GM12873 (cell line): ENCODE data around the gene VPS51.

ENCODE experiments used
- CTCF ChIP-seq: IDR thresholded peaks from 2 replicates; pipeline ENCODE4 v1.5.1; 2012; ENCODE audit warnings: low read depth, mild to moderate bottlenecking, moderate library complexity, low read length, control low read depth; ENCODE audit not compliant: insufficient read depth; ENCODE audit errors: missing control alignments

VPS51 gene

GRCh38 chr11:65131417-65131776, 35.4 kb downstream of the VPS51 start:
- no peak for TF ChIP-seq CTCF

DNA sequence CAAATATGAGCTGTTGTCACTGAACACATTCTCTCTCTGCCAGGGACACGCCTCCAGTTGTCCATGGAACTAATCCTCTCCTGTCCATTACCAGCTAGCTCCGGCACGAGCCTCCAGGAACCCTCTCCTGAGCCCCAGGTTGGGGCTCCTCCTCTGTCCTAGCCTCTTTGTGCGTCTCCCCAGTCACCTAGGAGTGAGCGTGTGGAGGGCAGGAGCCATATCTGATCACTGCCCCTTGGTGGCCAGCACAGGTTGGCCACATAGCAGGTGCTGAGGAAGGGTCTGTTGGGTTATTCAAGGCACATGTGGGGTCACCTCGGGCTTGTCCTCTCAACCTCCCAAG, 35.9 kb downstream of the VPS51 start:
- no peak for TF ChIP-seq CTCF

DNA sequence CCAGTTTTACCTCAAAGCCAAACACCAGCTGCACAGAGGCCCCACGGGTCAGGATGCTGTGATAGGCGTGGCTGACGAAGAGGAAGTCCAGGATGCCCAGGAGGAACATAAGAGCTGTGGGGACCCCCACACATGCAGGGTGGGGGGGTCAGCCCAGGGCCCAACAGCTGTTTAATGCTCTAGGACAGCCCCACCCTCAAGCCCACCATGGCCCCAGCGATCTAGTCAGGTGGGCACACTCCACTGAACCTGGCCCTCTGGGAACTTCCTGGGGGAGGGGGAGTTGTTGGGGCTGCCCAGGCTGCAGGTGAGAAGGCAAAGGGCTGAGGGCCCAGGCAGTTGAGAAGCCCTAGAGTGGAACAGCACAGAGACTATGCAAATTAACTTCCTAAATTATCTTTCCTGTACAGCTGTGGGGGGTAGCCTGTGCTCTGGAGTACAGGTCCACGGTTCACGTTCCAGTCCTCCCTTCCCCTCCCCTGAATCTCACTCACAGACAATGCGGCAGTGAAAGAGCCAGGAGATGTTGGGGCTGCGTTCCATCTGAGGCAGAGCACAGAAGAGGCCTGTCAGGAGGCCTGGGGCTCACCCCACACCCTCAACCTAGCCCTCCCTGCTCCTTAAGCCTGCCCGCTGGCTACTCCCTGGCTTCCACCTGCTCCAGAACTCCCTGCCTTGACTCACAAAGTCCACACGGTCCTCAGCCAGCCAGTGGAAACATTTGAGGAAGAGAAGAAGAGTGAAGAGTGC, 36.4 kb downstream of the VPS51 start:
- TF ChIP-seq CTCF: no peak

DNA sequence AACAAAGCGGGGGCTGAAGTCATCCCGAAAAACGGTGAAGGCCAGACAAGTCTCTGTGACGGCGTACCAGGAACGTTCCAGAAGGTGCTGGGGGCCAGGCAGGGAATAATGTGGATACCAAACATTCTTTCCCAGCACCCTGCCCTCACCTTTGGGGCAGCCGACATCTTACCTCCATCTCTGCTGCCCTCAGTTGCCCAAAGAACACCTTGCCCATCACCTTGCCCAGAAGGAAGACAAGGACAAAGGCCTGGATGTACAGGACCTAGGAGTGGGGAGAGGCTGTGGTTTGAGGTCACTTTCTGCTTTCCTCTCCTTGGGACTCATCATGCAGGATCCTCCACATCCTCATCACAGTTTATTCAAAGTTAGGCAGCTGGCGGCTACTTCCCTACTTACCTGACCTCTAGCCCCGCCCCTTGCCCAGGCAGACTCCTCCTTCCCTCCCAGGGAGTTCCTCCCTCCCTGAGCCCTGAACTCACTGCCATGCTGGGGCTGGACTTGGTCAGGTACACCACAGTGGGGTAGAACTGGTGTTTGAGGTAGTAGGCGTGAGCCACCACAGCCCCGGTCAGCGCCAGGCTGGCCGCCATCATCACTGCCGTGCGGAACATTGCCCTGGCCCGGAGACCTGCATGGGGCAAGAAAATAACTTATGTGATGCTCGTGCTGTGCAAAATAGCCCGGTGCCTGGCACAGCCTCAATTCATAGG, 37.1 kb downstream of the VPS51 start:
- TF ChIP-seq CTCF: no peak

GRCh38 chr11:65133724-65134123, 37.7 kb downstream of the VPS51 start:
- TF ChIP-seq CTCF: no peak

DNA sequence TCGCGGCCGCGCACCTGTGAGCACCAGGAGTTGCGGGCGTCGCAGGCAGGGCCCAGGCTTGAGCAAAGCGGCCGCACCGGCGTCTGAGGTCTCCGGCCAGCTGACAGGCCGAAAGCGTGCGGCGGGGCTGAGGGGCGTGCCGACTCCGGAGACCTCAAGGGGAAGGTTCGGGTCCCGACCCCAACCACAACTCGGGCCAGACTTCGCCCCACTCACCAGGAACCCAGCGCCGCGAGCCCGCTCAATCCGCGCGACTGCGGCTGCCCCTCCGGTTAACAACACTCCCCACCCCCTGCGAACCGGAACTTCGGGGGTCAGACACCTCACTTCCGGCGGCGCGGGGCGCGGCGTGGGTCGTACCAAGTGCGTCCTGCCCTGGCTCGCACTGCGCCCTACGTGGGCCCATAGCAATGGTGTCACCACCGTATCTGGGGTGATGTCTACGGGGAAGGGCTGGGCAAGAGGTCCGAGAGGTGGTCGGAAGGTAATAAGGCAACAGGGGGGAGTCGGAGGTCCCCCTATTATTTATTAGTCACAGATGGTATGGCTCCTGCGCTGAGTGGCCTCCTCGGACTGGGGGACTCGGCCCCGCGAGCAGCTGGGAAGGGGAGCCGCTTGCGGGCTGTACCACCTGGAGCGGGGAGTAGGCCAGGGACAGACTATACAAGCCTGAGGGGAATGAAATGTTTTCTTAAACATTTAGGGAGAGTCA, 38.4 kb downstream of the VPS51 start, which contains the start of gene SYVN1:
SYVN1 (minus strand) TSS at position 280 of the 712 bp plus-strand sequence. CDS start 918 bp downstream, outside the sequence.
- no peak for TF ChIP-seq CTCF

DNA sequence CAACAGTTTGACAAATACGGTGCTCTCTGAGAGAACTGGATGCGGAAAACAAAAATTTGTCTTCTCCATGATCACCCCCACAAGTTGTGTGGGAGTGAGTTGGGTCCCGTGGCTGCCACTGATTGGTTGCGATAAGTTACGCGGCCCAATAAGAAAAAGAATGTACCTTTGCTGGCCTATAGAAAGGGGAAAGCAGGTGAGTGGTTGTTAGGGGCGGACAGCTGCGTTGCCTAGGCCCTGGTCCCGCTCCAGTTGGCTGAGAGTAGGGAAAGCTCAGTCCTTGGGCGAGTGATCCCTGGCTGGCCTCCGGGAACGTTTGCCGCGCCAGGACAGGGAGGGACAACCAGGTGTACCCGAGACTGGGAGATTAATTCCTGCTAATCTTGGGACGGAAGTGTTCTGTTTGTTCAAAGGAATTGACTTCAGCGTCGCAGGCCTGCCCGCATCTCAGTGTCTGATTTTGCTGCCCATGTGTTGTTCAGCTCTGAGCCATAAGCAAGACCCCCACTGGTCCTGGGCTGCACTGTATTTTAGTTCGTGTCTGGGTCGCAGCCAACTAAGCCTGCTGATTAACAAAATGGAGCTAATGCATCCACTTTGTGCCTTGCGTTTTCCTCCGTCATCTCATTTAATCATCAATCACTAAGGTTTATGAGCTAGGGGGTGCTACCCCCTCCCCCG, 39.1 kb downstream of the VPS51 start:
- no peak for TF ChIP-seq CTCF
